ENCODE data around the gene TMEM255B.
"Not testable (repeated sequence)": the region's sequence is repeated elsewhere in the genome, so short reads cannot be mapped to it uniquely, and the experiment has no call there.

TMEM255B gene

DNA sequence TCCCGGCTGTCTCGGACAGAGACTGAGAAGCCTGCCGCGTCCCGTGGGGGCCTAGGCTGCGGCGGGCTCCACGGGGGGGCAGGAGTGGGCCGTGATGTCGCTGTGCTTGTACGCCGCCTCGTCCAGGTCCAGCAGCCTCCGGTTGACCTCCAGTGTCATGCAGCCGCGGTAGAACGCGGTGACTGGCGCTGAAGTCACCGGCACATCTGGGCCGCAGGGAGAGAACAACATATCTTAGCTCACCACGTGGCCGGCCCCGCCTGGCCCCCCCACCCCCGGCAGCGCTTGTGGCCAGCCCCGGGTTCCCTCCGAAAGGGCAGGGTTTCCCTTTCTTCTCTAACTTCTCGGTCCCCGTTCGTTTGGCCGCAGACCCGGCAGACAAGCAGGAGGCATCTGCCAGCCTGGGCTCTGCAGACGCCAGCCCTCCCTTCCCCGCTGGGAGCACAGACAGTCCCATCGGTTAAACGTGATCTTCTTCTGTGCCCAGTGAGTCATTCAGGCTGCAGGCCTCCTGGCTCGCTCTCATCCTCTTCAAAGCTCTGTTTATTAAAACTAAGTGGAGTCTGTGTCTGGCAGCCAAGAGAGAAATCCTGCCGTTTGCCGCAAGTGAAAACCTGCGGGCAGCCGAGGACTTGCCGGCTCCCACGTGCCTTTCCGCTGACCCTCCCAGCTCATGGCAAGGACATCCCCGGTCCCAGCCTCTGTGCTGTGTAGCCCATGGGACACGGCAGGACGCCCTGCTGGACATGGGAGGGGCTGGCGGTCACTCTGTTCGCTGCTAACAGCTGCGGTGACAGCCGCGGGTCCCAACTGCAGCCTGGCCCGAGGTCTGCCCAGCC, 62.0 kb downstream of the TMEM255B start:
- no peak for DNase-seq

DNA sequence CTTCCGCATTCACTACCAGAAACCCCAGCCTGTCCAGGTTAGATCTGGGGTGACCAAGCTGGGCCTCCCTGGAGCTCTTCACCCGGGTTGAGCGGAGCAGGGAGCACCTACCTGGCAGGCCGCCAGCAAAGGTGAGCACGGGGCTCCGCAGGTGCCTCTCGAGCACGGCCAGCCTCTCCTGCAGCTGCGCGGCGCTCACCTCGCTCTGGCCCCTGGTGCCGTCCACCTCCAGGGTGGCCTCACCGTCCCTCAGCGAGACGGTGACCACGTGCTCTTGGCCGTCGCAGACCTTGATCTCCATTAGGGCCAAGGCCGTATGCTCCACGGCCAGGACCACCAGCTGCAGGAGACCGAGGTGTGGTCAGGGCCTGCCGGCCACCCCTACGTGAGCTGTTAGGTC, 62.8 kb downstream of the TMEM255B start:
- DNase-seq: no peak

DNA sequence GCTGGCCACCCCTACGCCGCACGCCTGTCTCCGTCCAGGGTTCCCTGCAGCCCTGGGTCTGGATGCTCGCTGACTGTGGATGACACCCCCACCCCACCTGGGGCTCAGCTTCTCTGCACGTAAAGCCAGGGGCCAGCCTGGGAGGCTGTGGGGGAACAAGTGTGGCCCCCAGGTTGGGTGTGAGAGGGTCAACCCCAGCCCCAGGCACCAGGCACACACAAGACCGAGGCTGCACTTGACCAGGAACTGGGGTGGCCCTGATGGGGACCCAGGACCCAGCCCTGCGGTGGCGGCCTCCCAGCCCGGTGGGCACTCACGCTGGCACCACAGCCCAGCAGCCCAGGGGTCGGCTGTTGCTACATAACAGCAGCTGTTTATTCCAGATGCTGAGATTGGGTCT, 63.2 kb downstream of the TMEM255B start:
- DNase-seq: no peak

DNA sequence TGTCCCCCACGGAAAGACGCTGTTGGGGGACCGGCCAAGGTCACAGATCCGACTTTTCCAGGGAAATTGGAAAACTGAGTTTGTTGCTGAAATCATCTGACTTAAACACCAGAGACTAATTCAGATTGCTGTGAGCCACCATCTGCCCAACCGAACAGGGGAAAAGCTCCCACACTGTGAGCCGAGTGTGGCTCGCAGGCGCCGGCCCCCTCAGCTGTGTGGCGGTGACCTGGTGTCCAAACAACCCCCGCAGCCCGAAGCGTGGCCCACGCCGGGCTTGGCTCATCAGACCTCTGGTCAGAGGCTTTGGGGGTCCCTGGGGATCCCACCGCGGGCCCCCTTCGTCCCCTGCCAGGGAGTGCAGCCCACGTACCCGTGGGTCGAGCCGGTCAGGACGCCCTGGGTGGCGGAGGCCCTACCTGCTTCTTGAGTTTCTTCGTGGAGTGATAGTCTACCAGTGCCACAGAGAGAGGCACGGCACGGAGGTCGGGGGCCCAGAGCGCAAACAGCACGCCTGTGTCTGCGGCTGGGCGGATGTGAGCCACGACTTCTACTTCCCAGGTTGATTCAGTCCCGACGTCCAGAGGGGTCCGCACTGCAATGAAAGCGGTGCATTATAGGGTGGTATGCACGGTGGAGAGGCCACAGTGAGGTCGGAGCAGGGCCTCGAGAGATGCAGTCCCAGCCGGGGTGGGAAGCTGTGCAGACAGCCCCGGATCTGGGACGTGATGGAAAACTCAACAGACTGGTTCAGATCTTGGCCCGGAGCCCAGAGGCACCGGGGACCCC, 64.1 kb downstream of the TMEM255B start:
- no peak for DNase-seq

DNA sequence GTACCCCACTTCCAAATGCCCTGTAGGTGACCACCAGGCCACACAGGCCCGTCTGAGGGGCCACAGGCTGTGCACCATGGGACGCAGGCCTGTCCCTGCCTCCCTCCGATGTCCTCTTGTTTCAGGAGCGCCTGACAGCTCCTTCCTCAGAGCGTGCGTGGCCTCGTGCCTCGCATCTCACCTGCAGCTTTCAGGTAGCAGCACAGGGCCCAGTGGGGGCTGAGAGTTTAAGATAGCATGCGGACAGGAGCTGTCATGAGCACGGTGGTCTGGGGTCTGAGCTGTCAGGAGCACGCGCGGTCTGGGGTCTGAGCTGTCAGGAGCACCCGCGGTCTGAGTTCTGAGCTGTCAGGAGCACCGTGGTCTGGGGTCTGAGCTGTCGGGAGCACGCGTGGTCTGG, 64.7 kb downstream of the TMEM255B start:
- no peak for DNase-seq

DNA sequence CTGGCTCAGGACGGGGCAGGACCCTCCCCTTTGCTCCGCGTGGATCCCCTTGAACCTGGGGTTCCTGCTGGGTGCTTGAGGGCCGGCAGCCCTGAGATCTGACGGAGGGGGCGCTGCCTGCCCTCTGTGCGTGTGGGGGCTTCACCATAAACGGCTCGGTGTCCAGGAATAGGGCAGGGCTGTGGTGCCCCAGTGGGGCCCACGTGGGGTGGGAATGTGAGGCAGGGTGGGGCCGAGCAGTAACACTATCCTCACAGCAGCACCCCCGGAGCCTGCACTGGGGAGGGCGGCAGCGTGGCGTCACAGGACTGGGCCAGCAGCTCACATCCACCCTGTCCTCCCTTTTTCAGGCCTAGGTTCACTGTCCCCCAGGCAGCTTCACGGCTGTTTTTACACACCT, 66.8 kb downstream of the TMEM255B start:
- DNase-seq: no peak

DNA sequence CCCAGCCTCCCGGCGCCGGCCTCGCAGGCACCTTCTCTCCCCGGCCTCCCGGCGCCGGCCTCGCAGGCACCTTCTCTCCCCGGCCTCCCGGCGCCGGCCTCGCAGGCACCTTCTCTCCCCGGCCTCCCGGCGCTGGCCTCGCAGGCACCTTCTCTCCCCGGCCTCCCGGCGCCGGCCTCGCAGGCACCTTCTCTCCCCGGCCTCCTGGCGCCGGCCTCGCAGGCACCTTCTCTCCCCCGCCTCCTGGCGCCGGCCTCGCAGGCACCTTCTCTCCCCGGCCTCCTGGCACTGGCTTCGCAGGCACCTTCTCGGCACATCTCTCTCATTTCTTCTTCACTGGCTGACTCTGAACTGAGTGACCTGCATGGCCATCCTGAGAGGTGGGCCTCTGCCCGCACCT, 67.4 kb downstream of the TMEM255B start:
- DNase-seq: not testable (repeated sequence)

DNA sequence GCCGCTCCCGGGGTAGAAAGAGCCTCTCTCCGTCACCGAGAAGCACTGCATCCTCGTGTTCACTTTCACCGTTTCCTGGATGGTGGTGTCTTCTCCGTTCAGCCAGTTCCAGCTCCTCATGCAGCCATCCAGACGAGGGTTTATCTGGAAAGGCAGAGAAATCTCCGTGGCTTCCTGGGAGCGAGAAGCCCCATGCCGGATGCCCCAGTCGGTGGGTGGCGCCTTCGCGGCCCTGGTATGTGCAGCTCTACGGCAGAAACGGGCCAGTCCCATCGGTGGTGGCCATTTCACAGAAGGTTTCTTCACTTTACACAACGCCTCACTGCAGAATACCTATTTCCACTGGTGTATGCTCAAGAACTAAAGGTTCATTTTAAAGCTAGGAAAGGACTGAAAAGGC, 68.0 kb downstream of the TMEM255B start:
- DNase-seq: no peak

DNA sequence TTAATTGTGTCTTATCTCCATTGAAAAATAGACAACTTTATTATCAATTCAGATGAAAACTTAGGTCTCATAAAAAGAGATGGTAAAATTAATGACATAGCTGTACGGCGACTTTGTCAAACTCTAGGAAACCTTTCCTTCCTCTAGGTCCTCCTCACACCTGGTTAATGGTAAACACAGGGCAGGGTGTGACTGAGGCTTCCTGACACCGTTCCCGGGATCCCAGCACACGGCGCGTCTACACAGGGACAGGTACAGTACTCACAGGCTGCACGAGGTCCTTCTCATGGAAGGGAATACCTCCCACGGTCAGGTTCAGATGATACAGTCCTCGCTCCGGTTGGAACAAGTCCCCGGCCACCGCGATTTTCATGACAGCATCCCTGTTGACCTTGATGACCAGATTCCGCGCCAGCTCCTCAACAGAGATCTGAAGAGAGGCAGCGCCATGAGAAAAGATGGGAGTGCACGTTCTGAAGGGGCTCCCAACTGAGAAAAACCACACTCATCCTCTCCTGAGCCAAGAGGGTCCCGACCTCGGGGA, 69.3 kb downstream of the TMEM255B start:
- DNase-seq: no peak

DNA sequence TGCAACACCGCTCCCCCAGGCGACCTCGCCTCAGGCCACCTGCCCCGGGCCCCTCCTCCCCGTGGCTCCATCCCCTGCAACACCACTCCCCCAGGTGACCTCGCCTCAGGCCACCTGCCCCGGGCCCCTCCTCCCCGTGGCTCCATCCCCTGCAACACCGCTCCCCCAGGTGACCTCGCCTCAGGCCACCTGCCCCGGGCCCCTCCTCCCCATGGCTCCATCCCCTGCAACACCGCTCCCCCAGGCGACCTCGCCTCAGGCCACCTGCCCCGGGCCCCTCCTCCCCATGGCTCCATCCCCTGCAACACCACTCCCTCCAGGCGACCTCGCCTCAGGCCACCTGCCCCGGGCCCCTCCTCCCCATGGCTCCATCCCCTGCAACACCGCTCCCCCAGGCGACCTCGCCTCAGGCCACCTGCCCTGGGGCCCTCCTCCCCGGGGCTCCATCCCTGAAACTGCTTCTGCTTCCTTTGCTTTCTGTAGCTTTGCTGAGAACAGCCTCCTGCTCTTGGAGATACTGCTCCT, 71.5 kb downstream of the TMEM255B start:
- not testable (repeated sequence) for DNase-seq

DNA sequence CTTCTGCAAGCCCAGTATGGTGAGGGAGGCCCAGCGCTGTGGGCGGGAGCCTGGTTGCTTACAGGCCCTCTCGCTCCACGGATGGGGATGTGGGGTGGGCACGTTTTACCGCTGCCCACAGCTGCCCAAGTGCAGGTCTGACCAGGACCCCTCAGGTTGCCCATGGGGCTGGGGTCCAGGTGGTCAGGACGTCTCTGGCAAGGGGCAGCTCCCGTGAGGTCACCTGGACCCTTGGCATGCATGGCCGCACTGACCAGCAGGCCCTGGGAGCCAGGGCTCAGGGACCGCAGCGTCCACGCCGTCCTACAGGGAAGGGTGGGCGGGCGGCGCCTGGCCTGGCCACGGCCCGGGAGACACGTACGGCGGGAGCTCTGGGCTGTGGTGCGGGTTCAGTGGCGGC, 72.0 kb downstream of the TMEM255B start:
- DNase-seq: no peak

DNA sequence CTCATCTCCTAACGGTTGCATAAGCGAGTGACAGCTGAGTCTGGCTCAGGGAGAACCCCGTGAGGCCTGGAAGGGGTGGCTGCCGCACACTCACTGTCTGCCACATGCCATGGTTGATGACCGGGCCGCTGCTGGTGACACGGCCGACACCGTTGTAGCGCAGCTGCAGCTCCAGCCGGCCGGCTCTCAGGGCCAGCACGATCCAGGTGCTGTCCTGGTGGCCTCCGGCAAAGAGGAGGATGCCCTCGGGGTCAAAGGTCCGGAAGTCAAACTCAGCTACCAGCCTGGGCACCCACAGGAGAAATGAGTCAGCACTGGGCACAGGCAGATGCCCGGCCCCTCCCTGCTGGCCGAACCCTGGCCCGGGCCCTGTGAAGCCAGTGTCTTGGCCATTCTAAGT, 73.2 kb downstream of the TMEM255B start:
- no peak for DNase-seq

DNA sequence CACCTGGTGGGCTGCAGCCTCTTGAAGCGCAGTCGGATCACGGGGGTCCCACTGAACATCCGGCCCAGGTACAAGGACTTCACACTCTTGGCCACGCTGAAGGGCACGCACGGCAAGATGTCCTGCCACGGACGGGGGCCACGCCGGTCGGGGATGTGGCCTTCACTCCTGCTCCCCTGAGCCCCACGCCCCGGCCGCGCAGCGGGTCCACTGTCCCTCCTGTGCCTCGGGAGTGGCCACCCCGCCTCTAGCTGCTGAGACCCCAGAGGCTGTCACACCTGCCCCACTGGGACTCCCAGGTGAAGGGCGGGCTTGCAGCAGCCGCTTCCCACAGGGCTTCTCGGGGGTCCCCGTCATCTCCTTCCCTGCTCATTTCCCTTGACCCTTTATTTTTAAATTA, 73.6 kb downstream of the TMEM255B start:
- DNase-seq: no peak

DNA sequence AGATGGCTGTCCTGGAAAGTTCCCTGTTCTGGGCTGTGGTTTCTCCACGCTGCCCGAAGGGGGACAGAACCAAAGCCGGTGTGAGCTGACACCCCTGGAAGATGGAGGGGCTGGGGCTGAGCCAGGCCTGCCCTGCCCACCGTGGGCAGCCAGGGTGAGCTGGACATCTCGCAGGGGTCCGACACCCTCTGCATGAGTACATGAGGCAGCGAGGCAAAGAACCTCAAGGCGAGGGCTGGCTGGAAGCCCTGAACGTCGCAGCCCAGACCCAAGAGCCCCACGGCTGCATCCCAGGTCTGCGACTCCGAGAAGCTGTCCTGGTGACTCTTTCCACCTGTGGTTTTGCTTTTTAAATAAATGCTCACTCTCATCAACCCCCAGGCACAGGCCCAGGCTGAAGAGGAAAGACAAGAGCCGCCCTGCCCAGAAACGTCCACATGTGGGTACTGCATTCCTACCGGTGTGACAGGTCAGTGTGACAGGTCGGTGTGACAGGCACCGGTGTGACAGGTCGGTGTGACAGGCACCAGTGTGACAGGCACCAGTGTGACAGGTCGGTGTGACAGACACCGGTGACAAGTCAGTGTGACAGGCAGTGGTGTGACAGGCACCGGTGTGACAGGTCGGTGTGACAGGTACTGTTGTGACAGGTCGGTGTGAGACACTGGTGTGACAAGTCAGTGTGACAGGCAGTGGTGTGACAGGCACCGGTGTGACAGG, 74.2 kb downstream of the TMEM255B start:
- no peak for DNase-seq

DNA sequence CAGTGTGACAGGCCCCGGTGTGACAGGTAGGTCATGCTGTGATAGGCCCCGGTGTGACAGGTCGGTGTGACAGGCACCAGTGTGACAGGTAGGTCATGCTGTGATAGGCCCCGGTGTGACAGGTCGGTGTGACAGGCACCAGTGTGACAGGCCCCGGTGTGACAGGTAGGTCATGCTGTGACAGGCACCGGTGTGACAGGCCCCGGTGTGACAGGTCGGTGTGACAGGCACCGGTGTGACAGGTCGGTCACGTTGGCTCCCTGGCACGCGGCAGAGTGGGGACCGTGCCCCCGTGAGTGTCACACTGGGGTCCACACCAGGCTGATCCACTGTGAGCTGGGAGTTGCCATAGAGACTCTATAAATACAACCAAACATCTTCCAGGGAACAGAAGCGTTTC, 75.0 kb downstream of the TMEM255B start:
- not testable (repeated sequence) for DNase-seq

DNA sequence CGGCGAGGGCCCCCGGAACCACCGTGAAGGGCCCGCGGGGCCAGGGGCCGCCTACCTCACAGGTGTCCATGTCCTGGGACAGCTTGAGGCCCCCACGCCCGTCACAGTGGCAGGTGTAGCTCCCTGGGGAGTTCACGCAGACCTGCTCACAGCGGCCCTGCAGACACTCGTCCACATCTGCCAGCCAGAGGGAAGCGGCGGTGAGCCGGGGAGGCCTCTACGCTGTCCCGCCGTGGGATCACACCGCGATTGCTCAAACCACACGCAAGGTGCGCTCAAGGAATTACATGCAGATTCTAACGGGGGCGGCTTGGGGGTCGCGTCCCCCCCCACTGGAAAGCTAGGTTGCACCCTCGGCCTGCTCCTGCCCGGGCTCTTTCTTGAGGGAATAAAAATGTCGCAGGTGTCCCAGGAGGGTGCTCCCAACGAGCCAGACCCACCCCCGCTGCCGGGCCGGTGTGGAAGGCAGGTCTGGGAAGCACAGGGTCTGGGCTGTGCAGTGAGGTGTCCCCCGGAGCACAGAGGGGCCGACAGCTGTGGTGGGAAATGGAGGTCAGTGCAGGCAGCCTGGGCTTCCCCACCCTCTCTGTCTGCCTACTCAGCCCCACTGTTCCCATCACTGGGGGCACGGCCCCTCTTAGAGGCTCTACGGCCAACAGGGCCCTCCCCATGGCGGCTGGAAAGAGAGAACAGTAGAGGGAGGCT, 75.6 kb downstream of the TMEM255B start:
- DNase-seq: no peak

DNA sequence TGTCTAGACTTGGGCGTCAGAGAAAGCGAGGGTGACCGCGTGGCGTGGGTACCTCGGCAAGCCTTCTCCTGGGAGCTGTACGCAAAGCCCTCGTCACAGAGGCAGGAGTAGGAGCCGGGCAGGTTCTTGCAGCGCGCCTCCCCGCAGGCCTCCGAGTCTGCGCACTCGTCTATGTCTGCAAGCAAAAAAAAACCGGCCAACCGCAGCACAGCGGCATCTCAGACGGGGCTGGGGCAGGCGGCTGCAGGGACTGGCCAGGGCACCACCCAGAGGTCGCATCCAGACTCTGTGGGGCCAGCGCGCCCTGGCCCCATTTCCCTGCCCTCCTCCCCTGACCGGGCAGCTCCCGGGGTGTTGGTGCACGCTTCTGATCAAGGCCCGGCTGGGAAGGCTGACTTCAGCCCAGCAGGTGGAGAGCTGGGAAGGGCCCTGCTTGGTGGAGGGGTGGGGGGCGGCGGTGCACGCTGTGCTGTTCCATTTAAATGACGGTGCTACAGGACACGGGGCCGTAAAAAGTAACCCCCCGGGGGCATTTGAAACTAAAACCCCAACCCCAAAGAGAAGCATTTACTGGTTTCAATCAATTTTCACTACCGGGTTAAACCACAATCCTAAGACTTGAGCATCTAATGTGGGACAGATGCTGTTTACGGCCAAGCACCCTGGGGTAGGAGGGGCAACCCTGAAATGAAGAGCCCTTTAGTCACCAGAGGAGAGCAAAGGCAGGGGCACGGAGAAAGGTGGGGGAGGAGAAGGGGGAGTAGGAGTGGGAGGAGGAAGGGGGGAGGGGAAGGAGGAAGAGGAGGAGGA, 76.6 kb downstream of the TMEM255B start:
- no peak for DNase-seq

DNA sequence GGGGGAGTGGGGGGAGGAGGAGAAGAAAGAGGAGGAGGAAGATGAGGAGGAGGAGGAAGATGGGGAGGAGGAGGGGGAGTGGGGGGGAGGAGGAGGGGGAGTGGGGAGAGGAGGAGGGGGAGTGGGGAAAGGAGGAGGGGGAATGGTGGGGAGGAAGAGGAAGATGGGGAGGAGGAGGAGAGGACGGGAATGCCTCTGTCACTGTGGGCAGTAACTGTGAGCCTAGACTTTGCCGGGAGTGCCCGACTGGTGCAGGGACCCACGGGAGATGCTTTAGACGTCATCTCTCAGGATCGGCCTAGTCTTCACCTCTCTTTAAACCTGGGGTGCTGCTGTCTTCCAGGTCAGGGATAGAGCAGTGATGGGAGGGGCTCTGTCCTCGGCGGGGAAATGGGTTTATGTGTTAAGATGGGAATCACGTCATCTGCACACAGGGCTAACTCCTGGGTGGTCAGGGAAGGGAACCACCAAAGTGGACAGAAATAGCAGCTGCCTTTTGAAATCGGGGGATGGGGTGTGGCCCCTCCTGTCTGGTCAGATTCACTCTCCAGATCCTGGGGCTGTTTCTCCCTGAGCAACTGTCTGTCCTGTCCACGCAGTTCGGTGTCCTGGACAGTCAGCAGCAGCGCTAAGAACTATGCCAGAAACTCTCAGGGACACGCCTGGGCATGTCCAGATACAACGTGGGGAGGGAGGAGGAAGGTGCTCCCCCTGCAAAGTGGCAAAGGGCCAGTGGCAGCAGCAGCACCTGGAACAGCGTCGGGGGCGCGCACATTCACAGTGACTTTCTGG, 77.9 kb downstream of the TMEM255B start:
- DNase-seq: no peak

DNA sequence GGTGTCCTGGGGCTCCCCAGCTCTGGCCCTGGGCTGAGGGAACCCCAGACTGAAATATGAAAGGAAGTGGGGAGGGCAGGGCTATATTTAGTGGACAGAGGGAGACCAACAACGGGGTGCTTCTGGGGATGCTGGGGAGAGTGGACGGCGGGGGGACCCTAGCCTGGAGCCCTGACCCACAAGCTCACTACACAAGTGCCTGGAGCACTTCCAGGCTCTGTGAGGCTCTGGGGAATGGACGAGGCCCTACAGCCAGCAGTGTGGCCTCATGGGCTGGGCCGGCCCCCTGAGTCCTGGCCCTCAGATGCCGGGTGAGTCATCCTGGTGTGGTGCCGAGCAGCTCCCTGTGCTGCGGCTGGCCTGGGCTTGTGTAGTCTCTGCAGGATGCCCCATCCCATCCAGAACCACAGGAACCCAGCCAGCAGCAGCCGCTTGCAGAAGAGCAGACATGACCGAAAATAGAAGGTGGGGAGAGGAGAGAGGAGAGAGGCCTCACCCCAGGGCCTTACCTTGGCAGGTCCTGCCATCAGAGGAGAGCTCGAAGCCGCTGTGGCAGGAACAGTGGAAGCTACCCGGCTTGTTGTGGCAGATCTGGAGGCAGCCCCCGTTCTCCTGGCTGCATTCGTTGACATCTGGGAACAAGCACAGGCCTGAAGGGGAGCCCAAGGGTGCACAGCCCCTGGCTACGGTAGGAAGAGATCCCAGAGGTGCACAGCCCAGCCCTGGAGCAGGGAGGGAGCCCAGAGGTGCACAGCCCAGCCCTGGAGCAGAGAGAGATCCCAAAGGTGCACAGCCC, 78.7 kb downstream of the TMEM255B start:
- DNase-seq: no peak

DNA sequence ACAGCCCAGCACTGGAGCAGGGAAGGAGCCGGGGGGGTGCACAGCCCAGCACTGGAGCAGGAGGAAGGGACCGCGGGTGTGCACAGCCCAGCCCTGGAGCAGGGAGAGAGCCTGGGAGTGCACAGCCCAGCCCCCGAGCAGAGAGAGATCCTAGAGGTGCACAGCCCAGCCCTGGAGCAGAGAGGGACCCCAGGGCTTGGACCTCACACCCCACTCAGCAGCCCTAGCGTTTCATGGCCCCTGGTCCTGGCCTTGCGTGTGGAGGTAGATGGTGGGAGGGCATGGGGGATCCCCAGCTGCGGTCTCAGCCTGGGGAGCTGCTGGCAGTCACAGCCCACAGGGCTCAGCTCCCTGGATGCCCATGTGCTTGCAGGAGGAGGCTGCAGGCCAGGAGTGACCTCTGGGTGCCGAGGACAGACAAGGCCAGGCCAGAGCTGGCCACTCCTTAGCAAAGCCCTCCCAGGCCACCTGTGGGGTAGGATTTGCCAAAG, 79.7 kb downstream of the TMEM255B start:
- DNase-seq: no peak
